ENCODE measurements around the gene ABCA3.

Gene ABCA3

DNA sequence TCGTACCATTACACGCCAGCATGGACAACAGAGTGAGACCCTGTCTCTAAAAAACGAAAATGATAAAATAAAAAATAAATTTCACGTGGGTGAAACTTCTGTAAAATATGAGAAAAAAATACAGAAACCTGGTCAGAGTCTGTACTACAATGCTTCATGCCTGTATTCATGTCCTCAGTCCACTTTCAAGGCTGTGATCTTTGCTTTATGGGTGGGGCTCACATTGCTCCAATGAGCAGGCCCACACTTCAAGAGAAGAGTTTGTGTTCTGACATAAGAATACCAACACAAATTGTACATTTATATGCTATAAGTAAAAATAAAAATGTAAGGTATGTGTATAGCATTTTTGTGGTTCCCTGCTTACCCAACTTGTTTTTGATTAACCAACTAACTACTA, 32.2 kb upstream of the ABCA3 start:
- Histone ChIP-seq H3K4me1 (peaks cover 0 to 9% (median 0%) of the 10 kb centered on the region in 4 donors), H3K36me3 (no peaks in the 10 kb centered on the region), H3K27me3 (peaks cover 0 to 3% of the 10 kb centered on the region in 2 donors), H3K4me3 (no peak overlapping the region), H3K9me3 (no peaks in the 10 kb centered on the region), H3K27ac (no peak overlapping the region)
- intact Hi-C loops (cut with DNase I; ENCODE audit: low total_unique reads), result no loop called here
- no peak for DNase-seq
- no peak for TF ChIP-seq CTCF (IDR thresholded peaks at IDR 0.05)

DNA sequence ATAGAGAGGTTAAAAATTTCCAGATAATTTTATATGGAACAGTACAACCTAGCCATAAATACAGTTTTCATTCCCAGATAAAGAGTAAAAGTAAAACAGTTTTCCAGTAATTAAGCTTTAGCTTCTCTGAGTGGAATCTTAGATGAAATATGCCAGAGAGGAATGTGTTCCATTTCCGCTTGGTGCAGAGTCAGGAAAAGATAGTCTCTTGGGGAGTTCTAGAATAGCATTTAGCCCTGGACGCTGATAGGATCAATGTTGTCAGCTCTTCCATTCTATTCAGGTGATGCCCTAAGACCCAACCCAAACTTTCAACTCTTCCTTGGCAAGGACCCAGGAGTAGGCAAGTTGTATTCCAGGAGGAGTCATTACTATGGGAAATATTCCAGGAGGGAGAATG, 30.9 kb upstream of the ABCA3 start:
- Histone ChIP-seq H3K27ac (no peak overlapping the region), H3K27me3 (peaks cover 0 to 3% of the 10 kb centered on the region in 2 donors), H3K9me3 (no peaks in the 10 kb centered on the region), H3K36me3 (no peaks in the 10 kb centered on the region), H3K4me3 (no peak overlapping the region), H3K4me1 (peaks cover 0 to 9% (median 0%) of the 10 kb centered on the region in 4 donors)
- intact Hi-C loops (cut with DNase I; ENCODE audit: low total_unique reads), result no loop called here
- no peak for DNase-seq
- TF ChIP-seq CTCF (IDR thresholded peaks at IDR 0.05), result no peak

GRCh38 chr16:2370721-2371120, 30.2 kb upstream of the ABCA3 start:
- H3K27me3 ChIP-seq, result peaks cover 0 to 3% of the 10 kb centered on the region in 2 donors
- no peak for DNase-seq
- H3K27ac ChIP-seq, result no peak overlapping the region
- no peak for TF ChIP-seq CTCF (IDR thresholded peaks at IDR 0.05)
- H3K4me1 ChIP-seq, result peaks cover 0 to 9% (median 0%) of the 10 kb centered on the region in 4 donors
- no peaks in the 10 kb centered on the region for H3K36me3 ChIP-seq
- H3K4me3 ChIP-seq, result no peak overlapping the region
- intact Hi-C loops (cut with DNase I; ENCODE audit: low total_unique reads), result no loop called here
- H3K9me3 ChIP-seq, result no peaks in the 10 kb centered on the region

DNA sequence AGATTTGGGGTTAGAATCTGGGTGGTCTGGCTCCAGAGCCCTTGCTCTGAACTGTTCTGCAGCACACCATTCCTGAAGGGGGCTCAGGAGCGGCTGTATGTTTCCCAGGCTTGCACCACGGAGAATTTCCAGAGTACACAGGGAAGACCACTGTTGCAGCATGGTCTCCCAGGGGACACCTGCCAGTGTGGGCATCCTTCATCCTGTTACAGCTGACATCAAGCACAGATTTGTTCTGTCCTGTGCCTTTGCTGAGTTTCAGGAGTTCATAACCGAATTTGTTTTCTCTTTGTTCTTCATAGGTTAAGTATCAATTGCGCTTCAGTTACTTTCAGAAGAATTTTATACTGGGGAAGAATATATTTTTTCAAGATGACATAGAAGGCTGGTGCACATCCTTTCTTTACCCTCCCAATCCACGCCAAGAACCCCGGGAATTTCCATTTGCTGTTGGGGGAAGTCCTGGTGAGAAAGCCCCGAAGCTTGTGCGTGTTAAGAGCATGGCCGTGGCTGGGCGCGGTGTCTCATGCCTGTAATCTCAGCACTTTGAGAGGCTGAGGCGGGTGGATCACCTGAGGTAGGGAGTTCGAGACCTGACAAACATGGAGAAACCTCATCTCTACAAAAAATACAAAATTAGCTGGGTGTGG, 26.3 kb upstream of the ABCA3 start:
- Histone ChIP-seq H3K36me3 (no peaks in the 10 kb centered on the region), H3K27ac (no peak overlapping the region), H3K27me3 (no peaks in the 10 kb centered on the region), H3K9me3 (no peaks in the 10 kb centered on the region), H3K4me1 (peaks cover 0 to 9% (median 0%) of the 10 kb centered on the region in 4 donors), H3K4me3 (no peak overlapping the region)
- no peak for TF ChIP-seq CTCF (IDR thresholded peaks at IDR 0.05)
- no peak for DNase-seq
- intact Hi-C loops (cut with DNase I; ENCODE audit: low total_unique reads), result no loop called here

- no peak for TF ChIP-seq CTCF (IDR thresholded peaks at IDR 0.05)
- intact Hi-C loops (cut with DNase I; ENCODE audit: low total_unique reads), result no loop called here
- H3K36me3 ChIP-seq, result no peaks in the 10 kb centered on the region
- H3K27me3 ChIP-seq, result no peaks in the 10 kb centered on the region
- no peak overlapping the region for H3K4me3 ChIP-seq
- H3K4me1 ChIP-seq, result no peaks in the 10 kb centered on the region
- no peak overlapping the region for H3K27ac ChIP-seq
- no peak for DNase-seq
- H3K9me3 ChIP-seq, result no peaks in the 10 kb centered on the region
These were observed 25.1 kb upstream of the ABCA3 start for GRCh38 chr16:2365397-2366294.

All from tibial artery (tissue), 4 donors.